Tibial artery (tissue), 4 donors: Measurements from ENCODE around the gene SERPINA9.

ENCODE experiments used
- DNase-seq, 2 donors: peaks; one replicate each; pipeline ENCODE4 v3.0.0-alpha.2; 2019
- H3K27ac ChIP-seq, 2 donors: fragments of 200-600 bp; sonication (generic) in 1 of 2; 1 replicate in 1 of 2; 2 replicates in 1 of 2; pipeline ENCODE4 v1.5.1; 2018 to 2019; ENCODE audit warnings: mild to moderate bottlenecking in 1 of 2
- H3K27me3 ChIP-seq, 2 donors: fragments of 200-600 bp; sonication (generic) in 1 of 2; one replicate each; pipeline versions ENCODE4 v1.5.1 to v1.6.0; 2016 to 2019
- H3K36me3 ChIP-seq, 3 donors: fragments of 200-600 bp; sonication (generic) in 2 of 3; one replicate each; pipeline ENCODE4 v1.5.1; 2016 to 2019; ENCODE audit warnings: mild to moderate bottlenecking in 2 of 3
- H3K4me1 ChIP-seq, 4 donors: fragments of 200-600 bp; sonication (generic) in 2 of 4; 1 replicate in 3 of 4; 2 replicates in 1 of 4; pipeline ENCODE4 v1.5.1; 2016 to 2019
- H3K4me3 ChIP-seq, 2 donors: fragments of 200-600 bp; sonication (generic) in 1 of 2; 1 replicate in 1 of 2; 2 replicates in 1 of 2; pipeline ENCODE4 v1.5.1; 2018 to 2019; ENCODE audit warnings: mild to moderate bottlenecking in 2 of 2
- H3K9me3 ChIP-seq, 3 donors: fragments of 200-600 bp; sonication (generic) in 1 of 3; one replicate each; pipeline ENCODE4 v1.5.1; 2016 to 2019
- intact Hi-C: fragments of 100-400 bp; cut with DNase I; formaldehyde crosslinking; loops from one replicate; pipeline ENCODE4 v1.15.0; 2023; ENCODE audit warnings: low total_unique reads
- TF ChIP-seq, protein P1 (sequence below), 2 experiments: fragments of 200-600 bp in 1 of 2; fragments of 450-650 bp in 1 of 2; IDR thresholded peaks; one replicate each; pipeline ENCODE4 v1.5.1; 2017 to 2019; ENCODE audit warnings: antibody characterized with exemption in 2 of 2, mild to moderate bottlenecking in 1 of 2, moderate library complexity in 1 of 2

SERPINA9 gene

GRCh38 chr14:94481468-94482131 lies 5.6 kb upstream of the SERPINA9 start:
- no peak overlapping the region for H3K4me3 ChIP-seq
- H3K36me3 ChIP-seq: no peaks in the 10 kb centered on the region
- H3K27me3 ChIP-seq: peaks cover 0 to 5% of the 10 kb centered on the region in 2 donors
- no peak for DNase-seq
- H3K9me3 ChIP-seq: peaks cover 0 to 17% (median 10%) of the 10 kb centered on the region in 3 donors
- intact Hi-C loops: no loop called here
- no peak overlapping the region for H3K27ac ChIP-seq
- peaks cover 0 to 8% (median 5%) of the 10 kb centered on the region in 4 donors for H3K4me1 ChIP-seq
- TF ChIP-seq, protein P1, sequence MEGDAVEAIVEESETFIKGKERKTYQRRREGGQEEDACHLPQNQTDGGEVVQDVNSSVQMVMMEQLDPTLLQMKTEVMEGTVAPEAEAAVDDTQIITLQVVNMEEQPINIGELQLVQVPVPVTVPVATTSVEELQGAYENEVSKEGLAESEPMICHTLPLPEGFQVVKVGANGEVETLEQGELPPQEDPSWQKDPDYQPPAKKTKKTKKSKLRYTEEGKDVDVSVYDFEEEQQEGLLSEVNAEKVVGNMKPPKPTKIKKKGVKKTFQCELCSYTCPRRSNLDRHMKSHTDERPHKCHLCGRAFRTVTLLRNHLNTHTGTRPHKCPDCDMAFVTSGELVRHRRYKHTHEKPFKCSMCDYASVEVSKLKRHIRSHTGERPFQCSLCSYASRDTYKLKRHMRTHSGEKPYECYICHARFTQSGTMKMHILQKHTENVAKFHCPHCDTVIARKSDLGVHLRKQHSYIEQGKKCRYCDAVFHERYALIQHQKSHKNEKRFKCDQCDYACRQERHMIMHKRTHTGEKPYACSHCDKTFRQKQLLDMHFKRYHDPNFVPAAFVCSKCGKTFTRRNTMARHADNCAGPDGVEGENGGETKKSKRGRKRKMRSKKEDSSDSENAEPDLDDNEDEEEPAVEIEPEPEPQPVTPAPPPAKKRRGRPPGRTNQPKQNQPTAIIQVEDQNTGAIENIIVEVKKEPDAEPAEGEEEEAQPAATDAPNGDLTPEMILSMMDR (IDR thresholded peaks at IDR 0.05): no peak

GRCh38 chr14:94480809-94481208 lies 4.8 kb upstream of the SERPINA9 start:
- H3K4me1 ChIP-seq: peaks cover 0 to under 1% (median 0%) of the 10 kb centered on the region in 4 donors
- intact Hi-C loops: no loop called here
- no peak for DNase-seq
- H3K27me3 ChIP-seq: no peaks in the 10 kb centered on the region
- no peak overlapping the region for H3K27ac ChIP-seq
- peaks cover 0 to 17% (median 10%) of the 10 kb centered on the region in 3 donors for H3K9me3 ChIP-seq
- TF ChIP-seq, protein P1 (IDR thresholded peaks at IDR 0.05): no peak
- no peaks in the 10 kb centered on the region for H3K36me3 ChIP-seq
- no peak overlapping the region for H3K4me3 ChIP-seq

DNA sequence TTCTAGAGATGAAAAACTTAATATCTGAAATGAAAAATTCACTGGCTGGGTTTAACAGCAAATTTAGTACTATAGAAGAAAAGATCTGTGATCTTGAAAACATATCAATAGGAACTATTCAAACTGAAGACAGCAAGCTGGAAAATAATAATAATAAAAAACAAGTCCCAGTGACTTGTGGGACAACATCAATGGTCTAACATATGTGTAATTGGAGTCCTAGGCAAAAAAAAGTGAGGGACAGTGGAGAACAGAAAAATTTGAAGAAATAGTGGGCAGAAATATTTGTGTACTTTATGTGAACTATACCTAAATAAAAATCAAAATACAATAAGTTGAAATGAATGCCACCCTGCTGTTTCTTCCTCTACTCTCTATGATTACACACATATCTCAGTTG lies 2.4 kb upstream of the SERPINA9 start:
- Histone ChIP-seq H3K4me1 (no peaks in the 10 kb centered on the region), H3K4me3 (no peak overlapping the region), H3K27me3 (peaks cover 0 to 3% of the 10 kb centered on the region in 2 donors), H3K27ac (no peak overlapping the region), H3K36me3 (no peaks in the 10 kb centered on the region), H3K9me3 (peaks cover 0 to 17% (median 10%) of the 10 kb centered on the region in 3 donors)
- no peak for DNase-seq
- TF ChIP-seq, protein P1 (IDR thresholded peaks at IDR 0.05): no peak
- intact Hi-C loops: no loop called here

DNA sequence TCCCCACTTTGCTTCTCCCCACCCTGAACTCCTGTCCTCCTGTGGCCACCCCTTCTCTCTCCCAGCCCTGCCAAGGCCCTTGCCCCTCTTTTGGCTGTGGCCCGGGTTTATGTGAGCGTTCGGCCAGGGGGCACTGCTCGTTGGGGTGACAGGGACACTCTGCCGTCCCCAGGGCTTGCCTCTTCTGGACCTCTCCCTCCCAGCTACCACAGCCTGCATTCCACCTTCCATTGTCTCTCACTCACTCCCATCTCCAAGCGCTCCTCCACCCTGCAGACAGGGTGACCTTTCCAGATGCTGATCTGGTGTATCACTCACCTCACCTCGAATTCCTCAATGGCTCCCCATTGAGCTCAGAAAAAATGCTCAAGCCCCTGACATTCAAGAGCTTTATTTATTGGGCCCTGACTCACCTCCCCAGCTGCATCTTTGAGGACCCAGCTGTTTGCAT lies 1.4 kb downstream of the SERPINA9 start:
- Histone ChIP-seq H3K27ac (no peak overlapping the region), H3K4me3 (no peak overlapping the region), H3K36me3 (no peaks in the 10 kb centered on the region), H3K27me3 (peaks cover 0 to 3% of the 10 kb centered on the region in 2 donors), H3K9me3 (peaks cover 0 to 17% (median 10%) of the 10 kb centered on the region in 3 donors), H3K4me1 (no peaks in the 10 kb centered on the region)
- intact Hi-C loops: no loop called here
- DNase-seq: no peak
- TF ChIP-seq, protein P1 (IDR thresholded peaks at IDR 0.05): no peak

DNA sequence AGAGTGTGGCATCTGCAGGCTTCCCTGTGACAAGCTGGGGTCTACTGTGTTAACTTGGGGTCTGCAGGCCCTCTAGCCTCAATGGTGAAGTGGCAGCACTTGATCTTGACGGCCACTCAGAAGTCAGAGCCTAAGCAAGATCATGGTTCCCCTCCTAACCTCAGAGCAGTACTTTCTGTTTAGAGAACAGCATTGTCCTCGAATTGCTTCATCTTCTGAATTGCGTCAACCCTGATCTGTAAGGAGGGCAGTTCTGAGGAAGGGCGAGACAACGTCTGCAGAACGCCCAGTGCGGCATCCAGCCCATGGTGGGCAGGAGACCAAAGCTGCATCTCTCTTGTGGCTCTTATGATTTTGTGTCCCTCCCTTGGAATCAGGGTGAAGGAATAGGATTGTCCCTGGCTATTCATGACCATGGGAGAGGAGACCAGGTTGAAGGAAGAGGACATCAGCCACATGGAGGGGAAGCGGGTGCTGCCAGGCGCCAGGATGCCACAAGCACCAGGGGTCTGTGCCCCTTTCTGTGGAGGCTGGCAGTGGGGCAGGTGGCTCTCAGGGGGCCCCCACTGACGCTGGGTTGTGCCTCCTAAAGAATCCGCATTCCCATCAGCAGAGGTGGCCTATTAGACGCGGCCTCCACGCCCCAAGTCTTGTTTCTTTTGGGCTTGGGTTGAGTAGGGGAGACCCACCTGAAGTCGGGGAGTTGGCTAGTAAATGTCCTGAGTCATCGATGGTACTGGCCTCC lies 2.2 kb downstream of the SERPINA9 start:
- no peak for DNase-seq
- no peaks in the 10 kb centered on the region for H3K36me3 ChIP-seq
- intact Hi-C loops: no loop called here
- peaks cover 0 to 10% (median 6%) of the 10 kb centered on the region in 3 donors for H3K9me3 ChIP-seq
- H3K27ac ChIP-seq: no peak overlapping the region
- H3K4me1 ChIP-seq: no peaks in the 10 kb centered on the region
- H3K27me3 ChIP-seq: peaks cover 0 to 3% of the 10 kb centered on the region in 2 donors
- TF ChIP-seq, protein P1 (IDR thresholded peaks at IDR 0.05): no peak
- H3K4me3 ChIP-seq: no peak overlapping the region
